Embryonic facial prominence (tissue), 1 donor: ENCODE results near the gene DPP6.

Experiments used
- DNase-seq: peaks from one replicate; pipeline ENCODE4 v3.0.0-alpha.2; 2016; ENCODE audit errors: extremely low spot score

The DPP6 gene

DNA sequence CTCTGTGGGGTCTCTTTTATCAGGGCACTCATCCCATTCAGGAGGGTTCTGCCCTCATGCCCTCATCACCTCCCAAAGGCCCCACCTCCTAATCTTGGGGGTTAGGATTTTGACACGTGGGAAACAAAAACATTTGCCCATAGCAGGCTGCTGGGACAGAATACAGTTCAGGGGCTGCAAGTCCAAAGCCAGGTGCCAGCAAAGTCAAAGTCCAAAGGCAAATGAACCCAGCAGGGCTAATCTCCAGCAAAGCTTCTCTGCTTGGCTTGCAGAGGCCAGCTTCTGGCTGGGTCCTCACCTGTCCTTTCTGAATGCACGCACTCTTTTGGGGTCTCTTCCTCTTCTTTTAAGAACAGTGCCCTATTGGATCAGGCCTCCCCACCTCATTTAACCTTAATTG is 359.9 kb downstream of the DPP6 start:
- DNase-seq, result no peak

DNA sequence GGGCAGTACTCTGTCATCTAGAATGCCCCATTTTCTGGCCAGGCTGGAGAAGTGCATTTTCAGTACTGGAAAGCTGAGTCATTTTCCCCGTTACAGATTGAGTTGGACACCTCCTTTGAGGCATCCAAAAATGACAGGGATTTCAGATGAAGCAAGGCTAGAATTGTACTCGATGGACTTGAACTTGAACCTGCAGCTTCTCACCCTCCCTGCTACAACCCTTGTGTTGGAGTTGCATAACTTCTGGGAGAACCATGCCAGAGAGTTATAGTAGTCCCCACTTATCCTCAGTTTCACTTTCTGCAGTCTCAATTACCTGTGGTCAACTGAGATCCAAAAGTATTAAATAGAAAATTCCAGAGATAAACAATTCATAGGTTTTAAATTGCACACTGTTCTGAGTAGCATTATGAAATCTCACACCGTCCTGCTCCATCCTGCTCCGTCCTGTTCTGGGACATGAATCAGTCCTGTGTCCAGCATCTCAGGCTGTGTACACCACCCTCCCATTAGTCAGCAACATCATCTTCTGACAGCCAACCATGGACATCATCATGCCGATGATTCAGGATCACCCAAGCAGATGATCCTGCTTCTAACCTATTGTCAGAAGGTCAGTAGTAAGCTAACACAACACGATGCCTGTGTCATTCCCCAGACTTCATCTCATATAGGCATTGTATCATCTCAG is 363.7 kb downstream of the DPP6 start:
- no peak for DNase-seq

DNA sequence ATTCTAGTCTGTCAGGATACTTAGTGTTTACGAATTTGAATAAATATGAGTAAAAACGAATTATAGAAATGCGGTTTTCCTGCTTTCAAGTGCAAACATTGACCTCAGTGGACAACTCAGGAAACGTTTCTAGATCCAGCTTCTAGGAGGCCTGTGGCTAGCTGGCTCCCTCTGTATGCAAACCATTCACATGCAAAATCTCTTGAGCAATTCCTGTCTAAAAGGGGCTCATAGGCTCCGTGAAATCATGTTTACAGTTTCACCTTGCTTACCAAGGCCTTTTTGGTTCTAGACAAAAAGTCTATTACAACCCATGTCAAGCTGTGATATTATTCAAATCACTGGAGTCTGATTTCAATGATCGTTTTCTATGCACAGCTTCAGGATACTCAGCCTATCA is 364.5 kb downstream of the DPP6 start:
- DNase-seq, result no peak

DNA sequence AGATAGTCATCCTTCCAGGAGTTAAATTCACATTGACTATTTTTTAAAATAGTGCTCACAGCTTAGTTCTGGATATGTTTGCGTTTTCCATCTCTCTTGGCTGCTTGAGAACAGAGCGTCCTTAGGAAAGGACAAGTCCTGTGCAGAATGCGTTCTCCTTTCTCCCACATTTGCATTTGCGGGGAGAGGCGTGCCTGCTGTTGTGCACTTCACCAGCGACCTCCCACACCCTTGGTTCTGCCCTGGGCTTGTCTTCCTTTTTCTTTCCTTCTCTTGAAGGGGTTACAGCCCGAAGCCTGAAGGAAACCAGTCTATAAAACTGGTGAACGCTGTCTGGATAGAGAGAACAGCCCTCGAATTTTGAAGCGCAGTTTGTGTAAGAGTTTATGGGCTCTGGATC is 367.1 kb downstream of the DPP6 start:
- DNase-seq, result no peak

DNA sequence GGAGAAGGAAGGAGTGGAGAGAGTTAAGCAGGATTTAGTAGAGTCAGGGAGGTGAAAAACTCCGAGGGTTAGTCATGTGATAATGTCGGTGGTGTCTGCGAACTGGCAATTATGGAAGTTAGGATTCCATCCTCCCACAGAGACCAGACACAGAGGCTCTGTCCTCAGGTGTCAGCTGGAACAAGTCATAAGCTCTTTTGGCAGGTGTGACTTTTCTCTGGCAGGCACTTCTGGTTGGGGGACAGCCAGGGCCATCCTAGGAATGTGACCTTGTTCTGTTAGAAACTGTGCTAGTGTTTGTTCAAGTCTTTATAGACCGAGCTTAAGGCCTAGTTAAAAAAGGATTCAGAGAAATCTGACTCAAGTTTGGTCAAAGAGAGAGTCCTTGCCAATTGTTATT is 371.0 kb downstream of the DPP6 start:
- no peak for DNase-seq

DNA sequence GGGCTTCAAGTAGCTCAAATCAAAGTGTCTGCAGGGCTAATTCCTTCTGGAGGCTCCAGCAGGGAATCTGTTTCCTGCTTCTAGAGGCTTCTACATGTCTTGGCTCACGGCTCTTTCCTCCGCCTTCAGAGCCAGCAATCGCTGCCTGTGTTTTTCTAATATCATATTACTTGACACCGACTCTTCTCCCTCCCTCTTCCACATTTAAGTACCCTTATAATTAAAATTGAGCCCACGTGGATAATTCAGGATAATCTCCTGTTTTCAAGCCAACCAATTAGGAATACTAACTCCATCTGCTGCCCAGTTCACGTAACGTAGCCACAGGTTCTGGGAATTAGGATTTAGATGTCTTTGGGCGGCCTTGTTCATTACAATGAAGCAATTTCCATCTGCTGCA is 372.2 kb downstream of the DPP6 start:
- DNase-seq, result no peak

DNA sequence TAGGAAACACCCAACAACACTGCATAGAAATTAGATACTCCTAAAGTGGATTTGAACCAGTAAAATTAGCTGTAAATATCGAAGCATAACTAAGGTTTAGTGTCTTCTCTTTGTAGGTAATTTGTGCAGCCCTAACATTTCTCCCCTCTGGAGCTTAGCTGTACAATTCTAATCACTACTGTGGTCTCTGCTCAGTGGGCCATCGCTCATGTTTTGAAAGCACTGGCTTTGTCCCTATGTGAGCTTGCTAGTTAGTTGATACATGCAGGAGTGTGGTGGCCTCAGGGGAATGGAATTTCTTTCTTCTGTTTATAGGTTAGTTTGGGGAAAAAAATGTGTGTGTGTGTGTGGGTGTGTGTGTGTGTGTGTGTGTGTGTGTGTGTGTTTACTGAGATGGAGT is 373.1 kb downstream of the DPP6 start:
- DNase-seq, result no peak

DNA sequence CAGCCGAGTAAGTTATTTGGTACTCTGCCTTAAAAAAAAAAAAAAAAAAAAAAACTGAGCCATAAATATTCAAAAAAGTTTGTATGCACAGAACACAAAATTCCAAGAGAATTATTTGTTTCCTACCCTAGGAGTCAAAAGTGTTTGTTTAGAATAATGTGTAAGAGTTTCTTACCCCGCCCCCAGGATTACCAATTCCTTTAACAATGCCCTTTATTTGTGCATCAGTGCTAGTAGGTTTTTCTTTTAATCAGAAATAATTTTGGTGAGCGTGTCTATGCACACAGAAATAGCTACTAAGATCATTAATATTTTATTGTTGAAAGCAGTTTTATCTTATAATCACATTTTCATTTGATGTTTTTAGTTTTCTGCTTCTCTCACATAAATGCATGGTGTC is 374.6 kb downstream of the DPP6 start:
- no peak for DNase-seq

DNA sequence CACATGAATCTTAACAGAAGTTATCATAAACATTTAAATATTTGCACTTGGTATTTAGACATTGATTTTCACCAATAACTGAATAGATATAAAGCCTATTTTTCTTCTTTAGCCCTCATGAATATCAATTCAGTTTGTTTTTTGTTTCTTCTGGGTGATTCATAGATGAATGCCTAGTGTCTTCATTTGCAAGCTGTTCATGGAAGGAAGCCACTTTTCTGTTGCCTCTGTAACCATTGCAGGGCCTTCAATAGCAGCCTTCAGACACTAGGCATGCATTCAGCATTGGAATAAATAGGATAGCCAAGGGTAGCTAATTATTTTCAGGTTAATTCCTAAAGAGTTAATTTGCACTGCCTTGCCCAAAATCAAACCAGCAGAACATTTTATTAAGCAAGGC is 375.3 kb downstream of the DPP6 start:
- no peak for DNase-seq

DNA sequence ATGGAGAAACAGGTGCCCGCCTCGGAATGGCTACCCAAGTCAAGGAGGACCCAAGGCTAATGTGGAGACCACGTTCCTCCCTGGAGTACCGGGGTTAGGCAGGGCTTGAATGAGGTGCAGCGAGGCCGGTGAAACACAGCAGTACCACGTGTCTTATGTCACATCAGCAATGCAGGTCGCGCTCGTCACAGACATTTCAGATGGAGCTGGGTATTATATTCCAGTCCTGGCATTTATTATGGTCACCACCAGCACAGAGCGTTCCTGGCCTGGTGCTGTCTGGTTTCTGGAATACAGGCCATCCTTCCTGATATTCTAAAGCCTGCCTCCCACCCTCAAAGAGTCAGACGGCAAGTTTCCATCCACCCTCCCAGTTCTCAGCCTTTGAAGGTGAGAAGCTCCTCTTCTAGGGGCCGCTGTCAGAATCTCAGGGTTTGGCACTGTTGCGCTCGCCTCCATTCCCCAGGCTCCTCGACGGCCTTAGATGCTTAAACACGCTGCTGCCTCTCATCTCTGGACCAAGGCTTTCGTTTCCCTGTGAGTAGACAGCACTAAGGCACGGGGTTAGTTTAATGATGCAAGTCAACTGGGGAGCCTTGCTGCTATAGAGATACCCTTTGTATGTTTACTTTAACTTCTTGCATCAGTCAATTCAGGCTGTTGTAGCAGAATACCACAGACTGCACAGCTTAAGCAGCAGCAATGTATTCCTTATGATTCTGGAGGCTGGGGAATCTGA is 377.6 kb downstream of the DPP6 start:
- DNase-seq, result no peak

DNA sequence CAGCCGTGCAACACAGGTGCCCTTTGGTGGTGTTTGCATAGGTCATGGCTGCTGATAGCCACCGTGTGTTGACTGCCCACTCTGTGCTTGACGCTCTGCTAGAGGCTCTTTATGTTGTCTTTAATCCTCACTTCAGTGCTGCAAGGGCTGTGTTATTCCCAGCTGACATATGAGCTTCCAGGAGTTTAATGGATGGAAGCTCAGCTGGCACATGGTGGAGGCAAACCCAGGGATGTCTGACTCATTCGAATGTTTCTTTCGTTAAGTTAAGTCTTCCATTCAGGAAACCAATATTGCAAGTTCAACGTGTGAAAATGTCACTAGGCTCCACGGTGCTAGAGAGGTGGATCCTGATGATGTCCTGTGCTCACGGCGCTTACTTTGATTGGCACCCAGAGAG is 378.4 kb downstream of the DPP6 start:
- no peak for DNase-seq

DNA sequence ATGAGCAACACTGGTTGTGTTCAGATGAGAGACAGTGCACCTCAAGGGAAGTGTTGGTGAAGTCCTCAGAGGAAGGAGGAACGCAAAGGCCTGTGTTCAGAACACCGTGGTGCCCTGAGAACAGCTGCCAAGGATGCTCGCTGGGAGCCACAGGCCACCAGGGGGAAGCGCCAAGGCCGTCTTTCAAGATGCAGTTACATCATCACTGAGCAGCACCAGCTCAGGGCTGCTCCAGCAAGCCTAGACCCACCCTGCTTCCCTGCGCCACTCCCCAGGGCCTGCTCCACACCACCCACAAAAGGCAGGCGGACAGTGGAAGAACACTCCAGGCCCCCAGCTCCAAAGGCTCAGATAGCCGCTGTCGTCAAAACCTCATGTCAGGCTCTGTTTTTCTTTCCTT is 378.8 kb downstream of the DPP6 start:
- DNase-seq, result no peak

DNA sequence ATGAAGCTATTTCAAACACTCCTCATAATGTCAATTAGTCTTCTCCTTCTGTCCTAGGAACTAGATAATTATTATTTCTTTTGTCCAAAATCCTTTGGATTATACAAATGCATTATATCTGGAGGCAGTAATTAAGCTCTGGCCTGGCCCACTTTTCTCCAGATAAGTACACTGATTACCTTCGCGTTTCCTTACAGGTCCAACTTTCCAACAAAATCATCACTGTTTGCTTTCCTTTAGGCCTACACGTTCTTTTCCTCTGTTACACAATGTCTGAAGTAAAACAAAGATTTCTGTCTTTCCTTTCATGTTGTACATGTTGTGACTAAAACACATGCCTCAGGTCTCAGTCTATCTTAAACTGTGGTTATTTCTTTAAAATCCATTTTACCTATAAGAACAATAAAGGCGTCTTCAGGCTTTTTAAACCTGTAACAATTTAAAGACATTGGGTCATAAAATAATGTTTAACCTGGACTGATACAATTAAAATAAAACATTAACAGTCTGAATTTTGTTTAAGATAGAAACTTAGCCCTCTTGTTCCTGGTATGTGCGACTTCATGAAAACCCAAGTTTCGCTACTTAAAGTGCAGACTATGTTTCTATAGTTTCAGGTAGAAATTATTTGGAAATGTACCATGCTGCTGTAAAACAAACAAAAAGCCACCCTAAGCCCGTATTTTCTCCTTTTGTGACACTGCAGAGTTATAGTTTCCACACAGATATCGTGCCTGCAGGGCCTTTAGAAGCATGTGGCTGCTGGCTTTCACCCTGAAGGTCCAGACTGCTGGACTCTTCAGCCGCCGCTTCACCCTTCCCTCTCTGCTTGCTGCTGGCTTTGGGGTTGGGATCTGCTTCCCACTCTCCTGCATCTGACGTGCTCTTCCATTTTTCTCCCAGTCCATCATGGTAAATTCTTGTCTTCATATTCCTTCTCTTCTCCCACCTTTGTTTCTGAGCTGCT is 381.7 kb downstream of the DPP6 start:
- DNase-seq, result no peak

DNA sequence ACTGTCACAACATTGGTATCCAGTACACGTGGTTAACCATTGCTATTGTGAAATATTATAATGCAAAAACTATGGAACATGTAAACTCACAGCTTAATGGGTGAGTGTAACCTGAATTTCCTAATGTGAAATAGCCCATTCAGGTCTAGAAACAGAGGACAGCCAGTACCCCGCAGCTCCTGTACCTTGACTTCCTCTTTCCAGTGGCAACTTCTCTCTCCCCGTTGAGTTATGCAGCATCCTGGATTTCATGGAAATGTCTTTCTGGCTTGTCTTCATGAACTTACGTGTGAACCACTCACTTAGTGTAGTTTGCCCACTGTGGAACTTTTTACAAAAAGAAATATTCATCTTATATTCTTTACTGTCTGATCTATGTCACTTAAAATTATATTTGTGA is 384.4 kb downstream of the DPP6 start:
- no peak for DNase-seq

DNA sequence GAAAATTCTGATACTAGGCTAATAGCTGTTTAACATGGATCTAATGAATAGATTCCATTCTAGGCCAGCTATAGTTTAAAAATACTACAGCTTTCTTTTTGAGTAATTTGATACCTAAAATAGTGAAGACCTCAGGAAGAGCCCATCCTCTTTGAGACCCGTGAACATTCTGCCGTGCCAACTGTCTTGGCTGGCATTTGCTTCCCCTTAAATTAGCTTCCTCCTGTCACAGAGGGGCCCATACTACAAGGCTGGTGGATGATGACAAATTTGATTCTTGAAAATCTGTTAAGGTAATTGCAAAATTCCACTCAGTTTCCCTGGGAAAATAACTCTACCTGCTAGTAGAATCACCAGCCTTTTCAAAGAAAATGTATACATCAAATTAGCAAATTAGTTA is 385.0 kb downstream of the DPP6 start:
- DNase-seq, result no peak

DNA sequence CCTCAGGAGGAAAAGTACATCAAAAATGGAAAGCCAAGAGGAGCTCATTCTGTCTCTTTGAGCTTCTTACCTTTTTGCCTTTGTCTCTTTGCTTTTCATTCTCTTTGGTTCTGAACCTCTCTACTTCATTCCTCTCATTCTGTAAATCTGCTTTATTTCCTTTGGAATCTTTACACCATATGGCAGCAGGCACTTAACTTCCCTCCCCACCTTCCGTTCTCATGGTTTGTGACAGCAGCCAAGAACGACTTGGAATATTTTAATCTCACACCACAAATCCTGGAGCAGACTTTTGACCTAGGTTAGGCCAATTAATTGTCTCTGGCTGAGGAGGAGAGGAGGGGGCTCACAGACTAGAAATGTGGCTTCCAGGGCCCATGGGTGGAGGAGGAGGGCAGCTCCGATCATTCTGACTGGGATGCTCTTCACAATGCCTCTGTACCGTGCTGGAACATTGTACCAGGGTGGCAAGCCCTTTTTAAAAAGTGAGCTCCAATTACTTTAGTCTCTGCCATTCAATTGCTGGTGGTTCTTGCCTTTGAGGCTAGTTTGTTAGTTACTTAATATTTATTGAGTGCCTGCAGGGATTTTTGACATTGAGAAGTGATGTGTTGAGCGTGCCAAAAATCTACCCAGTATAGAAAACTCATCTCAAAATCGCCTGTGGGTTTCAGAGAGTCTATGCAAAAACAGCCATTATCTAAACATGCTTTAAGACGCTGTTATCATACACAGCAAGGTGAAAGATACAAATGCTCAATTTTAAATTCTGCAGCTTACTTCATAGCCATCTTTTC is 386.6 kb downstream of the DPP6 start:
- no peak for DNase-seq

DNA sequence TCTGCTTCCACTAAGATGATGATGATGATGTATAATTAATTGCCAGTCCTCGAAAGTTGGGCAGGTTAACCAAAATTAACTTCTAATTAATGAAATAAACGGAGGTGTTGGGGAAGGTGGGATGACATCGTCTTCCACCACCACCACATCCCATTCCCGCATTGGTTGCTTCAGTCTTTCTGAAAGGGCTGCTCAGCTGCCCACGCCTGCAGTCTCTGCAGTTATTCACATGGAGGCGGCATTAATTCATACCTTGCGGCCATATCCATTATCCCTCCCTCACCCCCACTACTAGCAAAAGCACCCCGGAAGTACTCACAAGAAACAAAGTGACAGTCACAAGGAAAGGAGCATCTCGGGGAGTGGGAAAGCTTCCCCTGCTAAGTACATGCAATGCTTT is 387.9 kb downstream of the DPP6 start:
- no peak for DNase-seq

DNA sequence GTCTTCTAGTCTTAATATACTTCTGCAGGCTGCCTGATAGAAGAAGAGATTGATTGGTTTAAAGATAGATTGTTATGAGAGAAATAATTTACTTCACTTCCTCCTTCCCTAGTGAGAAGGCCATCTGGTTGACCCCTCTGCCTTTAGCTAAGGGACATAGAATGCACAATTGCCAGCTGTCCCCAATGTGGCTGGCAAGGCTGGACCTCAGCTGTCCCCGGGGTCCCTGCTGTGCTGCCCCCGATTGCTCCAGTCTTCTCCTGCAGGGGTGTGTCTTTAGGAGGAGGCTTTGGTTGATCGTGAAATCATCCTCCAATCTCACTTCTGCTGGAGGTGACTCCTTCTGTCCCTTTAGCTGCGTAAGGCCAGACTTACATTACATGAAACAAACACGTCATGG is 388.5 kb downstream of the DPP6 start:
- DNase-seq, result no peak

DNA sequence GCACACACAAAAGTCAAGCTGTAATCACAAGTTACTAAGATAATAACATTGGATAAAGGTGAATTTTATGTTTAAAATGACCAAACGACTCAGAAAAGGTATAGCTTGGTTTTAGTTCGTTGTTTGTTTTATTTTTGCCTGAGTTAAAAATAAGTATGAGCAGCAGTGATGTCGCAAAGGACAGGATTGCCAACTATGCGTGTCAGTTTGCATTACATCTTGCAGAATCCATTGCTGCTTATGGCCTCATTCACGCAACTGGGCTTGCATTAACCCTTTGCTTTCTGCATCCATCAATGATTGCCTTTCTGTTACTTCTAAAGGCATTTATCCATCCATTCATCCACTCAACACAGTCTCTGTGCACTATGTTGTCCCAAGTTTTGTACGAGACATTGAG is 389.6 kb downstream of the DPP6 start:
- no peak for DNase-seq

DNA sequence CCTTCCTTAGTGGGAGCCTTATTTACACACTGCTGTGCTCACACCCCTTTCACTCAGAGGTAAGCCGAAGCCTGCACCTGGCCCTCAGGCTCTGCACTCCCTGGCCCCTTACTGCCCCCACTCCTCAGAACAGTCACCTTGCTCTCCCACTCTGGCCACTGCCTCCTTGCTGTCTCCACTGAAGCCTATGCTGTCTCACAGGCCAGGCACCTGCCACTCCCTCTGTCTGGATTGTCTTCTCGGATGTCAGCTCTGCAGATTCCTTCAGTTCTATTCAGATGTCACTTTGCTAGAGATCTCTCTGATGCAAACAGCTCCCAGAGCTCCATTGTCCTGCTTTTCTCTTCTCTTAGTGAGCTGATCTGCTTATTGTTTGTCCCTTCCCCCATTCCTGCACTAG is 390.7 kb downstream of the DPP6 start:
- DNase-seq, result no peak

DNA sequence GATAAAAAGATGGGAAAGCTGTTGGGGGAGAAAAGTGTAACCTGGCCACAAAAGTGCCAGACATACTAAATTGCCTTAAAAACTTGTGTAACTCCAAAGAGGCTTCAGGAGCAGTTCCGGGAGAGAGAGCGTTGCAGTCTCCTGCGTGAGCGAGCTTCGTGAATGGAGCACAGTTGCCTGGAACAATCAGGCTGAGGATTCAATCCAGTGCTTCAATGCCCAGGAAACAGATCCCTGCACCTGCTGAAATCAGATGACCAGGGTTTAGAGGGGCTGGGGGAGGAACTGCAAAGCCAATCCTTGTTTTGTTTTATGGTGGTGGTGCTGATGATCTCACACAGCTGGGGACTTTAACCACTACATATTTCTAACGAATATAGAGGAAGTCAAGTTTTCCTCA is 398.3 kb downstream of the DPP6 start:
- no peak for DNase-seq
